GM12878 (cell line): Measurements from ENCODE around the gene INHBB. TPM values are rescaled to one million over a fixed set of nuclear protein-coding genes. Genes with fewer than 3 reads are reported as not detected.

Experiments
- ATAC-seq: fragments of 200-7000 bp; cut with Tn5 transposase; 3 replicates; pipeline ENCODE4 v1.9.1; 2020; ENCODE audit warnings: mild to moderate bottlenecking, moderate library complexity
- BruUV-seq: library from RNA; stranded (reverse); fragments of 400-500 nt; replicated peaks from 2 replicates; lab custom pipeline; 2021; lab: Mats Ljungman, UMichigan
- CTCF ChIA-PET: fragments of 300-600 bp; sonication (Branson Sonifier 250); formaldehyde crosslinking; extraction: SDS; loops from one replicate; lab custom pipeline; 2021; ENCODE audit warnings: inconsistent platforms; lab: Yijun Ruan, JAX
- POLR2A ChIA-PET: fragments of 350-600 bp; formaldehyde crosslinking; extraction: SDS; loops from one replicate; lab custom pipeline; 2021; ENCODE audit warnings: inconsistent platforms; lab: Charles Lee
- RAD21 ChIA-PET: fragments of 300-600 bp; sonication (Branson Sonifier 250); formaldehyde crosslinking; loops from one replicate; lab custom pipeline; 2023; ENCODE audit warnings: antibody characterized with exemption; ENCODE audit not compliant: unreplicated experiment; lab: Charles Lee
- SMC1A ChIA-PET: fragments of 300-600 bp; sonication (Branson Sonifier 250); formaldehyde crosslinking; loops from one replicate; lab custom pipeline; 2023; ENCODE audit not compliant: unreplicated experiment, uncharacterized antibody; lab: Charles Lee
- DNase-seq: peaks from one replicate; pipeline ENCODE4 v3.0.0-alpha.2; 2011; ENCODE audit warnings: low read depth, low spot score
- FAIRE-seq: peaks from 3 replicates; lab custom pipeline; 2011; peaks lifted over from hg19 to GRCh38; lab: Jason Lieb, UNC
- H2AFZ ChIP-seq: 2 replicates; pipeline ENCODE4 v1.6.0; 2011; ENCODE audit warnings: low read depth, low read length, control low read depth; ENCODE audit not compliant: control insufficient read depth
- H3K27ac ChIP-seq: 2 replicates; pipeline ENCODE4 v1.5.1; 2011; ENCODE audit warnings: control low read depth; ENCODE audit not compliant: control insufficient read depth, insufficient read depth
- H3K27me3 ChIP-seq, 2 experiments: replicated peaks in 1 of 2; 2 replicates each; pipeline versions ENCODE4 v1.6.0 to v1.6.1; 2011; ENCODE audit warnings: low read length in 1 of 2; ENCODE audit not compliant: control insufficient read depth in 2 of 2, insufficient read depth in 2 of 2
- H3K36me3 ChIP-seq, 2 experiments: 2 replicates each; pipeline ENCODE4 v1.5.1; 2011; ENCODE audit warnings: low read length in 1 of 2; ENCODE audit not compliant: control insufficient read depth in 2 of 2, insufficient read depth in 2 of 2
- H3K4me1 ChIP-seq: 2 replicates; pipeline ENCODE4 v1.6.1; 2011; ENCODE audit warnings: mild to moderate bottlenecking, low read length, moderate library complexity, mixed read lengths; ENCODE audit not compliant: control insufficient read depth, insufficient read depth
- H3K4me2 ChIP-seq: 2 replicates; pipeline ENCODE4 v1.6.0; 2011; ENCODE audit warnings: control low read depth; ENCODE audit not compliant: control insufficient read depth, insufficient read depth
- H3K4me3 ChIP-seq: fragments of 200-600 bp; sonication (generic); 2 replicates; pipeline ENCODE4 v1.5.1; 2016
- H3K79me2 ChIP-seq: 2 replicates; pipeline ENCODE4 v1.6.0; 2011; ENCODE audit warnings: low read length; ENCODE audit not compliant: control insufficient read depth, insufficient read depth
- H3K9ac ChIP-seq: 2 replicates; pipeline ENCODE4 v1.8.0; 2011; ENCODE audit warnings: low read length, control low read depth, mixed read lengths; ENCODE audit not compliant: control insufficient read depth, insufficient read depth
- H3K9me3 ChIP-seq: replicated peaks from 3 replicates; pipeline ENCODE4 v1.5.1; 2011; ENCODE audit warnings: mild to moderate bottlenecking, low read length; ENCODE audit not compliant: control insufficient read depth, insufficient read depth
- H4K20me1 ChIP-seq: 2 replicates; pipeline ENCODE4 v1.6.0; 2011; ENCODE audit not compliant: control insufficient read depth, insufficient read depth
- ATF2 ChIP-seq: IDR thresholded peaks from 2 replicates; pipeline ENCODE4 v1.6.1; 2012; ENCODE audit warnings: low read length, inconsistent platforms
- EED ChIP-seq: sonication (generic); IDR thresholded peaks from 2 replicates; pipeline ENCODE4 v1.6.1; 2016; ENCODE audit warnings: antibody characterized with exemption, low read depth
- PAX5 ChIP-seq: IDR thresholded peaks from 2 replicates; pipeline ENCODE4 v1.6.1; 2011; ENCODE audit warnings: low read depth, low read length, borderline replicate concordance
- SPI1 ChIP-seq: IDR thresholded peaks from 2 replicates; pipeline ENCODE4 v1.6.1; 2011; ENCODE audit warnings: low read depth, mild to moderate bottlenecking, low read length, moderate library complexity, borderline replicate concordance; ENCODE audit not compliant: insufficient read depth
- SRF ChIP-seq, 2 experiments: IDR thresholded peaks; 2 replicates each; pipeline ENCODE4 v1.6.1; 2011; ENCODE audit warnings: low read depth in 2 of 2, low read length in 2 of 2, mild to moderate bottlenecking in 1 of 2, moderate library complexity in 1 of 2
- TBL1XR1 ChIP-seq: IDR thresholded peaks from 2 replicates; pipeline ENCODE4 v1.6.1; 2012; ENCODE audit warnings: low read depth, low read length, improper control_type of control experiment
- TCF7 ChIP-seq: IDR thresholded peaks from 2 replicates; pipeline ENCODE4 v1.6.1; 2014; ENCODE audit warnings: antibody characterized with exemption, borderline replicate concordance
- ZNF592 ChIP-seq: fragments of 450-650 bp; IDR thresholded peaks from 2 replicates; pipeline ENCODE4 v1.6.1; 2017; ENCODE audit warnings: mild to moderate bottlenecking, moderate library complexity
- WGBS: methylation state at CpG from one replicate; pipeline ENCODE4 v1.1.6; 2016; ENCODE audit warnings: low lambda C conversion rate; ENCODE audit not compliant: insufficient replicate concordance, insufficient coverage; ENCODE audit errors: missing lambda C conversion rate; 5-methylcytosine and 5-hydroxymethylcytosine counted together
- in situ Hi-C: fragments of 300-500 bp; cut with MboI; formaldehyde crosslinking; loops from 9 replicates; pipeline ENCODE4 v1.14.3; 2018; ENCODE audit warnings: mixed read lengths
- intact Hi-C: fragments of 100-400 bp; cut with micrococcal nuclease; formaldehyde crosslinking; loops from one replicate; pipeline ENCODE4 v1.14.2; 2022; ENCODE audit not compliant: unreplicated experiment
- polyA plus RNA-seq, 11 experiments: library from polyadenylated mRNA; depleted of rRNA in 4 of 11; unstranded in 6 of 11; stranded (reverse) in 5 of 11; fragments of >200 nt; fragmentation: Nextera tagmentation in 4 of 11; fragmentation: Illumina TruSeq in 1 of 11; extraction: Ambion mirVana in 4 of 11; extraction: Trizol in 1 of 11; gene quantifications; 1 replicate in 1 of 11; 2 replicates in 10 of 11; pipeline versions ENCODE4 v1.2.1 to v1.2.3, GENCODE V29; 2011 to 2016; ENCODE audit warnings: inconsistent platforms in 2 of 11, missing spikeins in 2 of 11, low read depth in 1 of 11
- total RNA-seq, 4 experiments: library from RNA; depleted of rRNA in 3 of 4; stranded (reverse); fragments of >200 nt in 3 of 4; fragmentation: Illumina TruSeq in 1 of 4; extraction: Trizol in 1 of 4; gene quantifications; 2 replicates each; pipeline versions ENCODE4 v1.2.1 to v1.2.3, GENCODE V29; 2013 to 2021

Gene INHBB
- total and polyA plus RNA-seq, 10 of the 15 experiments (the other 5 are each of a cell fraction or from before 2014, with no cell fraction given): 0.05 TPM; not detected in 9

- no peak for FAIRE-seq
- CTCF ChIA-PET: no interaction called here
- no peak for ATAC-seq
- no peaks in the 10 kb centered on the region for H3K79me2 ChIP-seq
- no peaks in the 10 kb centered on the region for H4K20me1 ChIP-seq
- in situ Hi-C loops: no loop called here
- RAD21 ChIA-PET: no interaction called here
- POLR2A ChIA-PET: no interaction called here
- intact Hi-C loops: no loop called here
- no TSS peak for BruUV-seq
- H3K4me1 ChIP-seq: no peaks in the 10 kb centered on the region
- H3K36me3 ChIP-seq: no peaks in the 10 kb centered on the region
- no peak overlapping the region for H3K4me2 ChIP-seq
- H3K27ac ChIP-seq: no peak overlapping the region
- H2AFZ ChIP-seq: no peak overlapping the region
- H3K9ac ChIP-seq: no peak overlapping the region
- no peak for TF ChIP-seq EED
- TF ChIP-seq TCF7: no peak
- no peak for TF ChIP-seq PAX5
- no peak for TF ChIP-seq SPI1
- no peak for TF ChIP-seq ZNF592
- no peak for TF ChIP-seq ATF2
- TF ChIP-seq SRF (IDR thresholded peaks at IDR 0.05; ENCODE audit: low read depth in 2 of 2, low read length in 2 of 2): no peak
- no peak for TF ChIP-seq TBL1XR1
- H3K27me3 ChIP-seq: no peaks in the 10 kb centered on the region; a peak in 2 of 4 replicates
- H3K9me3 ChIP-seq: no peaks in the 10 kb centered on the region
- no peak for DNase-seq
- SMC1A ChIA-PET: no interaction called here
- H3K4me3 ChIP-seq: no peak overlapping the region
- WGBS: 20% methylated on average over 8 of the region's 8 CpGs
Measured at GRCh38 chr2:120399889-120400240, 53.9 kb downstream of the INHBB start.
